WTC11 (cell line): ENCODE results near the gene SNX18. TPM values are rescaled to one million over a fixed set of nuclear protein-coding genes. Genes with fewer than 3 reads are reported as not detected.
A peak's percentile ranks its signal among the peaks of the same experiment; 100 is the strongest.

Experiments
- ATAC-seq: fragments of 200-7000 bp; cut with Tn5 transposase; 2 replicates; pipeline ENCODE4 v1.10.0; 2021; ENCODE audit warnings: mild to moderate bottlenecking, moderate library complexity
- CTCF ChIA-PET: fragments of 300-600 bp; sonication (Branson Sonifier 250); formaldehyde crosslinking; loops from one replicate; lab custom pipeline; 2021; ENCODE audit warnings: antibody characterized with exemption; lab: Charles Lee
- POLR2A ChIA-PET: fragments of 350-600 bp; sonication (Branson Sonifier 250); formaldehyde crosslinking; loops from one replicate; lab custom pipeline; 2021; ENCODE audit warnings: antibody characterized with exemption; lab: Charles Lee
- DNase-seq: peaks from one replicate; pipeline ENCODE4 v3.0.0; 2021; ENCODE audit warnings: low spot score
- H3K27ac Mint-ChIP-seq: 2 replicates; pipeline ENCODE4 v1.8.0; 2021; ENCODE audit warnings: mixed read lengths
- H3K27me3 Mint-ChIP-seq: 2 replicates; pipeline ENCODE4 v1.8.0; 2021; ENCODE audit warnings: low read depth, mild to moderate bottlenecking, moderate library complexity, mixed read lengths
- H3K36me3 Mint-ChIP-seq: 2 replicates; pipeline ENCODE4 v1.8.0; 2021; ENCODE audit warnings: mixed read lengths
- H3K4me1 Mint-ChIP-seq: 2 replicates; pipeline ENCODE4 v1.8.0; 2022; ENCODE audit warnings: mixed read lengths
- H3K4me3 Mint-ChIP-seq: 2 replicates; pipeline ENCODE4 v1.8.0; 2021; ENCODE audit warnings: mild to moderate bottlenecking, moderate library complexity, mixed read lengths
- H3K9me3 Mint-ChIP-seq: 2 replicates; pipeline ENCODE4 v1.8.0; 2021; ENCODE audit warnings: mixed read lengths
- ATF3 ChIP-seq: sonication (generic); formaldehyde crosslinking; conservative IDR thresholded peaks from 2 replicates; pipeline ENCODE4 v1.8.1; 2022; ENCODE audit warnings: mild to moderate bottlenecking, missing genetic modification reagents
- CBFB ChIP-seq: sonication (generic); formaldehyde crosslinking; IDR thresholded peaks from 2 replicates; pipeline ENCODE4 v1.8.1; 2022; ENCODE audit warnings: mild to moderate bottlenecking, low read depth, missing genetic modification reagents
- ERG ChIP-seq: fragments of 250-450 bp; sonication (Bioruptor Pico); IDR thresholded peaks from 2 replicates; pipeline ENCODE4 v1.8.0; 2021; ENCODE audit warnings: mild to moderate bottlenecking
- FOXJ3 ChIP-seq: sonication (generic); formaldehyde crosslinking; IDR thresholded peaks from 2 replicates; pipeline ENCODE4 v1.9.0; 2021; ENCODE audit warnings: missing genetic modification reagents, mild to moderate bottlenecking, borderline replicate concordance
- FOXP1 ChIP-seq: sonication (generic); formaldehyde crosslinking; IDR thresholded peaks from 2 replicates; pipeline ENCODE4 v1.8.0; 2022; ENCODE audit warnings: missing genetic modification reagents, mild to moderate bottlenecking, moderate library complexity, borderline replicate concordance
- NFYB ChIP-seq: sonication (generic); formaldehyde crosslinking; conservative IDR thresholded peaks from 2 replicates; pipeline ENCODE4 v1.8.0; 2022; ENCODE audit warnings: low read depth, missing genetic modification reagents
- OVOL2 ChIP-seq: fragments of 250-450 bp; sonication (Bioruptor Pico); IDR thresholded peaks from 2 replicates; pipeline ENCODE4 v1.9.0; 2021; ENCODE audit warnings: mild to moderate bottlenecking, borderline replicate concordance
- RORB ChIP-seq: fragments of 250-450 bp; sonication (Bioruptor Pico); IDR thresholded peaks from 2 replicates; pipeline ENCODE4 v1.9.0; 2021; ENCODE audit warnings: mild to moderate bottlenecking
- ZNF423 ChIP-seq: fragments of 250-450 bp; sonication (Bioruptor Pico); IDR thresholded peaks from 2 replicates; pipeline ENCODE4 v2.1.2; 2022; ENCODE audit warnings: mild to moderate bottlenecking, moderate library complexity
- total RNA-seq: library from RNA; stranded (reverse); gene quantifications from 3 replicates; pipeline ENCODE4 v1.2.3, GENCODE V29; 2021
- TF ChIP-seq, protein P1 (sequence below): sonication (generic); formaldehyde crosslinking; IDR thresholded peaks from 2 replicates; pipeline ENCODE4 v1.8.1; 2022; ENCODE audit warnings: mild to moderate bottlenecking, missing genetic modification reagents, moderate library complexity, borderline replicate concordance
- TF ChIP-seq, protein P2 (sequence below): sonication (generic); formaldehyde crosslinking; conservative IDR thresholded peaks from 2 replicates; pipeline ENCODE4 v1.8.1; 2023; ENCODE audit warnings: mild to moderate bottlenecking, low read depth, missing genetic modification reagents, moderate library complexity

The SNX18 gene
- total RNA-seq, 1 experiment from 2014 or later, result 24.6 TPM

GRCh38 chr5:54567996-54568395 is 50.4 kb downstream of the SNX18 start (continued):
- TF ChIP-seq FOXP1 (no peak), NFYB (CRISPR knock-in tag) (no peak), ATF3 (CRISPR knock-in tag) (no peak), ERG (no peak)

GRCh38 chr5:54570916-54571315 is 53.4 kb downstream of the SNX18 start:
- Mint-ChIP-seq H3K27me3 (no peaks in the 10 kb centered on the region; the same call in 1 of the 2 replicates), H3K4me1 (peaks cover 4% of the 10 kb centered on the region), H3K27ac (no peak overlapping the region), H3K9me3 (peaks cover 12% of the 10 kb centered on the region), H3K36me3 (no peaks in the 10 kb centered on the region; the same call in 1 of the 2 replicates), H3K4me3 (no peak overlapping the region)
- ChIA-PET CTCF (interaction anchor here (1.0 kb wide), 1 partner anchor 327 kb away, joined by 5 read pairs; no protein-coding TSS in a partner anchor), POLR2A (no interaction called here)
- ATAC-seq (no peak), DNase-seq (no peak)
- TF ChIP-seq, protein P1, sequence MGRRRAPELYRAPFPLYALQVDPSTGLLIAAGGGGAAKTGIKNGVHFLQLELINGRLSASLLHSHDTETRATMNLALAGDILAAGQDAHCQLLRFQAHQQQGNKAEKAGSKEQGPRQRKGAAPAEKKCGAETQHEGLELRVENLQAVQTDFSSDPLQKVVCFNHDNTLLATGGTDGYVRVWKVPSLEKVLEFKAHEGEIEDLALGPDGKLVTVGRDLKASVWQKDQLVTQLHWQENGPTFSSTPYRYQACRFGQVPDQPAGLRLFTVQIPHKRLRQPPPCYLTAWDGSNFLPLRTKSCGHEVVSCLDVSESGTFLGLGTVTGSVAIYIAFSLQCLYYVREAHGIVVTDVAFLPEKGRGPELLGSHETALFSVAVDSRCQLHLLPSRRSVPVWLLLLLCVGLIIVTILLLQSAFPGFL (CRISPR knock-in tag), result no peak
- TF ChIP-seq, protein P2, sequence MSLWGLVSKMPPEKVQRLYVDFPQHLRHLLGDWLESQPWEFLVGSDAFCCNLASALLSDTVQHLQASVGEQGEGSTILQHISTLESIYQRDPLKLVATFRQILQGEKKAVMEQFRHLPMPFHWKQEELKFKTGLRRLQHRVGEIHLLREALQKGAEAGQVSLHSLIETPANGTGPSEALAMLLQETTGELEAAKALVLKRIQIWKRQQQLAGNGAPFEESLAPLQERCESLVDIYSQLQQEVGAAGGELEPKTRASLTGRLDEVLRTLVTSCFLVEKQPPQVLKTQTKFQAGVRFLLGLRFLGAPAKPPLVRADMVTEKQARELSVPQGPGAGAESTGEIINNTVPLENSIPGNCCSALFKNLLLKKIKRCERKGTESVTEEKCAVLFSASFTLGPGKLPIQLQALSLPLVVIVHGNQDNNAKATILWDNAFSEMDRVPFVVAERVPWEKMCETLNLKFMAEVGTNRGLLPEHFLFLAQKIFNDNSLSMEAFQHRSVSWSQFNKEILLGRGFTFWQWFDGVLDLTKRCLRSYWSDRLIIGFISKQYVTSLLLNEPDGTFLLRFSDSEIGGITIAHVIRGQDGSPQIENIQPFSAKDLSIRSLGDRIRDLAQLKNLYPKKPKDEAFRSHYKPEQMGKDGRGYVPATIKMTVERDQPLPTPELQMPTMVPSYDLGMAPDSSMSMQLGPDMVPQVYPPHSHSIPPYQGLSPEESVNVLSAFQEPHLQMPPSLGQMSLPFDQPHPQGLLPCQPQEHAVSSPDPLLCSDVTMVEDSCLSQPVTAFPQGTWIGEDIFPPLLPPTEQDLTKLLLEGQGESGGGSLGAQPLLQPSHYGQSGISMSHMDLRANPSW (CRISPR knock-in tag), result no peak

GRCh38 chr5:54571462-54571861 is 53.9 kb downstream of the SNX18 start:
- Mint-ChIP-seq H3K27me3 (no peaks in the 10 kb centered on the region; the same call in 1 of the 2 replicates), H3K9me3 (peaks cover 12% of the 10 kb centered on the region), H3K4me3 (no peak overlapping the region), H3K36me3 (no peaks in the 10 kb centered on the region; the same call in 1 of the 2 replicates), H3K27ac (no peak overlapping the region), H3K4me1 (peaks cover 4% of the 10 kb centered on the region)
- ATAC-seq (peak; percentile 74), DNase-seq (no peak)
- POLR2A ChIA-PET, result no interaction called here
- no peak for TF ChIP-seq CBFB (CRISPR knock-in tag)
- TF ChIP-seq, protein P1 (CRISPR knock-in tag), result no peak
- TF ChIP-seq FOXJ3 (CRISPR knock-in tag), result no peak
- TF ChIP-seq OVOL2 (CRISPR knock-in tag), result no peak
- TF ChIP-seq RORB, result no peak
- CTCF ChIA-PET, result interaction anchor here (0.6 to 1.0 kb wide), 2 partner anchors 78 to 328 kb away, joined by 3 to 5 read pairs; no protein-coding TSS in a partner anchor

GRCh38 chr5:54573812-54574489 is 56.4 kb downstream of the SNX18 start:
- Mint-ChIP-seq H3K27ac (no peak overlapping the region), H3K4me3 (no peak overlapping the region), H3K4me1 (peaks cover 4% of the 10 kb centered on the region), H3K9me3 (no peaks in the 10 kb centered on the region), H3K36me3 (no peaks in the 10 kb centered on the region), H3K27me3 (no peaks in the 10 kb centered on the region)
- TF ChIP-seq, protein P1 (CRISPR knock-in tag), result no peak
- no peak for TF ChIP-seq ZNF423 (CRISPR knock-in tag)
- ChIA-PET POLR2A (no interaction called here), CTCF (no interaction called here)
- ATAC-seq (no peak), DNase-seq (no peak)
